H1 (cell line): ENCODE data around the gene ARMH4. TPM values are rescaled to one million over a fixed set of nuclear protein-coding genes. Genes with fewer than 3 reads are reported as not detected.

Experiments
- CTCF ChIA-PET: fragments of 300-600 bp; sonication (Branson Sonifier 250); formaldehyde crosslinking; loops from one replicate; lab custom pipeline; 2021; ENCODE audit not compliant: partially characterized antibody; lab: Charles Lee
- POLR2A ChIA-PET: fragments of 300-600 bp; sonication (Branson Sonifier 250); formaldehyde crosslinking; loops from one replicate; lab custom pipeline; 2021; ENCODE audit warnings: inconsistent platforms; ENCODE audit not compliant: partially characterized antibody; lab: Charles Lee
- DNase-seq, 2 experiments: peaks; one replicate each; pipeline versions ENCODE4 v3.0.0 to v3.0.0-alpha.2; 2010 to 2022; ENCODE audit warnings: low spot score in 2 of 2, low read depth in 1 of 2, mixed read lengths in 1 of 2
- FAIRE-seq: peaks from 2 replicates; lab custom pipeline; 2011; peaks lifted over from hg19 to GRCh38; lab: Jason Lieb, UNC
- H2AFZ ChIP-seq: 2 replicates; pipeline ENCODE4 v1.8.1; 2012; ENCODE audit warnings: low read length, inconsistent platforms
- H2AK5ac ChIP-seq: 2 replicates; pipeline ENCODE4 v1.6.1; 2013; ENCODE audit warnings: low read depth, low read length
- H2BK120ac ChIP-seq: replicated peaks from 2 replicates; pipeline ENCODE3; 2013; ENCODE audit warnings: low read depth, low read length, inconsistent platforms
- H2BK12ac ChIP-seq: 2 replicates; pipeline ENCODE4 v1.6.1; 2013; ENCODE audit warnings: low read depth, low read length
- H2BK15ac ChIP-seq: 2 replicates; pipeline ENCODE4 v1.6.1; 2013; ENCODE audit warnings: low read length
- H2BK20ac ChIP-seq: 2 replicates; pipeline ENCODE4 v1.6.1; 2013; ENCODE audit warnings: low read length
- H2BK5ac ChIP-seq: 2 replicates; pipeline ENCODE4 v1.6.1; 2013; ENCODE audit warnings: low read depth, low read length
- H3K14ac ChIP-seq: 2 replicates; pipeline ENCODE4 v1.6.1; 2013; ENCODE audit warnings: inconsistent platforms; ENCODE audit not compliant: insufficient read length
- H3K18ac ChIP-seq: 2 replicates; pipeline ENCODE4 v1.6.1; 2013; ENCODE audit warnings: low read length; ENCODE audit errors: extremely low read depth
- H3K23ac ChIP-seq: 2 replicates; pipeline ENCODE4 v1.6.1; 2013; ENCODE audit warnings: inconsistent platforms; ENCODE audit not compliant: insufficient read length
- H3K23me2 ChIP-seq: 2 replicates; pipeline ENCODE4 v1.6.1; 2013; ENCODE audit warnings: low read depth, low read length
- H3K27ac ChIP-seq: 2 replicates; pipeline ENCODE4 v1.6.1; 2011; ENCODE audit warnings: low read depth, low read length, inconsistent platforms
- H3K27me3 ChIP-seq, 4 experiments: replicated peaks in 1 of 4; 1 replicate in 1 of 4; 2 replicates in 3 of 4; pipeline versions ENCODE4 v1.6.1 to v1.8.1; 2011 to 2013; ENCODE audit warnings: low read length in 3 of 4, mild to moderate bottlenecking in 3 of 4, inconsistent platforms in 2 of 4, mixed read lengths in 2 of 4, moderate library complexity in 1 of 4; ENCODE audit not compliant: control insufficient read depth in 3 of 4, insufficient read depth in 3 of 4; ENCODE audit errors: extremely low read depth in 1 of 4
- H3K36me3 ChIP-seq, 4 experiments: 2 replicates each; pipeline versions ENCODE4 v1.6.1 to v1.8.1; 2011 to 2013; ENCODE audit warnings: mild to moderate bottlenecking in 4 of 4, low read length in 3 of 4, moderate library complexity in 2 of 4, control low read depth in 1 of 4, inconsistent platforms in 1 of 4; ENCODE audit not compliant: insufficient read depth in 4 of 4, control insufficient read depth in 2 of 4
- H3K4ac ChIP-seq: replicated peaks from 2 replicates; pipeline ENCODE3; 2013; ENCODE audit warnings: low read length, low read depth, mixed read lengths, inconsistent platforms; ENCODE audit not compliant: insufficient read length
- H3K4me1 ChIP-seq, 4 experiments: replicated peaks in 1 of 4; 1 replicate in 1 of 4; 2 replicates in 3 of 4; pipeline versions ENCODE4 v1.6.1 to v1.8.1; 2011 to 2013; ENCODE audit warnings: low read length in 3 of 4, inconsistent platforms in 2 of 4, mixed read lengths in 1 of 4; ENCODE audit not compliant: insufficient read depth in 4 of 4, control insufficient read depth in 3 of 4
- H3K4me2 ChIP-seq, 2 experiments: 2 replicates each; pipeline versions ENCODE4 v1.6.1 to v1.8.1; 2011 to 2013; ENCODE audit warnings: low read depth in 2 of 2, low read length in 2 of 2, control low read depth in 1 of 2, inconsistent platforms in 1 of 2, mild to moderate bottlenecking in 1 of 2; ENCODE audit not compliant: insufficient read depth in 1 of 2
- H3K4me3 ChIP-seq, 4 experiments: fragments of 200-600, 300-600 bp in 1 of 4; sonication (generic), shearing (Covaris generic), sonication (Bioruptor Twin) in 1 of 4; 2 replicates each; pipeline versions ENCODE4 v1.5.1 to v1.8.1; 2011 to 2016; ENCODE audit warnings: low read length in 4 of 4, low read depth in 3 of 4, control low read depth in 2 of 4, inconsistent platforms in 2 of 4, mild to moderate bottlenecking in 2 of 4, mixed read lengths in 1 of 4, moderate library complexity in 1 of 4; ENCODE audit not compliant: insufficient read depth in 2 of 4; ENCODE audit errors: extremely low read depth in 1 of 4
- H3K56ac ChIP-seq: replicated peaks from 2 replicates; pipeline ENCODE3; 2013; ENCODE audit warnings: low read depth, mild to moderate bottlenecking, mixed read lengths, low read length, inconsistent platforms; ENCODE audit not compliant: insufficient read length
- H3K79me1 ChIP-seq: 2 replicates; pipeline ENCODE4 v1.6.1; 2013; ENCODE audit warnings: low read depth, low read length, control low read depth
- H3K79me2 ChIP-seq, 2 experiments: 2 replicates each; pipeline versions ENCODE4 v1.6.1 to v1.8.1; 2012 to 2013; ENCODE audit warnings: low read length in 2 of 2, mild to moderate bottlenecking in 2 of 2, inconsistent platforms in 1 of 2; ENCODE audit not compliant: insufficient read depth in 2 of 2, control insufficient read depth in 1 of 2
- H3K9ac ChIP-seq, 4 experiments: replicated peaks in 1 of 4; 1 replicate in 1 of 4; 2 replicates in 3 of 4; pipeline versions ENCODE4 v1.6.1 to v1.8.1; 2011 to 2013; ENCODE audit warnings: low read depth in 3 of 4, low read length in 3 of 4, control low read depth in 2 of 4, mild to moderate bottlenecking in 2 of 4, moderate library complexity in 2 of 4, inconsistent platforms in 1 of 4; ENCODE audit errors: extremely low read depth in 1 of 4
- H3K9me3 ChIP-seq, 2 experiments: 2 replicates each; pipeline versions ENCODE4 v1.6.1 to v1.8.1; 2012 to 2013; ENCODE audit warnings: mild to moderate bottlenecking in 2 of 2, moderate library complexity in 2 of 2, control low read depth in 1 of 2, inconsistent platforms in 1 of 2, low read depth in 1 of 2, low read length in 1 of 2, mixed read lengths in 1 of 2; ENCODE audit not compliant: insufficient read depth in 2 of 2
- H4K20me1 ChIP-seq, 2 experiments: replicated peaks in 1 of 2; 2 replicates each; pipeline versions ENCODE3 to v1.8.1; 2011 to 2013; ENCODE audit warnings: inconsistent platforms in 2 of 2, low read length in 2 of 2, mild to moderate bottlenecking in 1 of 2; ENCODE audit not compliant: insufficient read depth in 2 of 2, control insufficient read depth in 1 of 2
- H4K5ac ChIP-seq: 2 replicates; pipeline ENCODE4 v1.6.1; 2013; ENCODE audit warnings: low read length, low read depth, mixed read lengths, inconsistent platforms; ENCODE audit not compliant: insufficient read length
- H4K8ac ChIP-seq: 2 replicates; pipeline ENCODE4 v1.8.0; 2013; ENCODE audit warnings: mild to moderate bottlenecking, moderate library complexity, low read length, inconsistent platforms; ENCODE audit not compliant: insufficient read depth; ENCODE audit errors: extremely low read depth
- H4K91ac ChIP-seq: replicated peaks from 2 replicates; pipeline ENCODE3; 2013; ENCODE audit warnings: low read length, mixed read lengths, inconsistent platforms; ENCODE audit not compliant: insufficient read length
- BCL11A ChIP-seq, 2 experiments: IDR thresholded peaks; one replicate each; pipeline ENCODE4 v1.6.1; 2011; ENCODE audit warnings: low read depth in 2 of 2, low read length in 2 of 2, mild to moderate bottlenecking in 2 of 2
- BRCA1 ChIP-seq: IDR thresholded peaks from 2 replicates; pipeline ENCODE4 v1.6.1; 2012; ENCODE audit warnings: low read depth, low read length, improper control_type of control experiment
- CBX5 ChIP-seq: fragments of 300-800, 300-1000 bp; sonication (generic); IDR thresholded peaks from 2 replicates; pipeline ENCODE4 v1.7.1; 2016; ENCODE audit warnings: antibody characterized with exemption, low read length, low read depth
- CEBPB ChIP-seq: IDR thresholded peaks from 2 replicates; pipeline ENCODE4 v1.6.1; 2012; ENCODE audit warnings: low read depth, low read length
- CREB1 ChIP-seq: IDR thresholded peaks from 2 replicates; pipeline ENCODE4 v1.6.1; 2012; ENCODE audit warnings: inconsistent platforms
- EGR1 ChIP-seq: IDR thresholded peaks from 2 replicates; pipeline ENCODE4 v1.6.1; 2011; ENCODE audit warnings: low read depth, low read length, borderline replicate concordance
- HDAC2 ChIP-seq, 2 experiments: fragments of 300-600 bp in 1 of 2; sonication (generic) in 1 of 2; IDR thresholded peaks; 2 replicates each; pipeline ENCODE4 v1.6.1; 2011 to 2012; ENCODE audit warnings: low read depth in 2 of 2, low read length in 2 of 2, mild to moderate bottlenecking in 2 of 2, moderate library complexity in 2 of 2, borderline replicate concordance in 1 of 2, inconsistent platforms in 1 of 2
- KDM5A ChIP-seq: fragments of 200-600 bp; IDR thresholded peaks from 2 replicates; pipeline ENCODE4 v1.7.1; 2012; ENCODE audit warnings: mild to moderate bottlenecking, low read length, inconsistent platforms, mixed read lengths
- MAX ChIP-seq: IDR thresholded peaks from 2 replicates; pipeline ENCODE4 v1.6.1; 2012; ENCODE audit warnings: inconsistent platforms
- POLR2AphosphoS5 ChIP-seq: IDR thresholded peaks from 2 replicates; pipeline ENCODE4 v1.6.1; 2011; ENCODE audit warnings: low read depth, low read length
- SP2 ChIP-seq: IDR thresholded peaks from 2 replicates; pipeline ENCODE4 v1.6.1; 2012; ENCODE audit warnings: mild to moderate bottlenecking, low read length, inconsistent platforms
- SUZ12 ChIP-seq: fragments of 200-600 bp; sonication (generic); IDR thresholded peaks from 2 replicates; pipeline ENCODE4 v1.6.1; 2012; ENCODE audit warnings: mild to moderate bottlenecking, inconsistent platforms, low read length, moderate library complexity, mixed read lengths
- TAF7 ChIP-seq: optimal IDR thresholded peaks from 2 replicates; pipeline ENCODE3; 2011; ENCODE audit warnings: low read depth, mild to moderate bottlenecking, inconsistent platforms, low read length, moderate library complexity, borderline replicate concordance
- TBP ChIP-seq: IDR thresholded peaks from 2 replicates; pipeline ENCODE4 v1.6.1; 2011; ENCODE audit warnings: low read depth, low read length, improper control_type of control experiment
- TCF12 ChIP-seq: IDR thresholded peaks from 2 replicates; pipeline ENCODE4 v1.6.1; 2011; ENCODE audit warnings: low read depth, mild to moderate bottlenecking, low read length
- WGBS, 2 experiments: shearing (Covaris generic) in 1 of 2; methylation state at CpG; one replicate each; pipeline versions ENCODE4 v1.1.6 to v1.1.7; 2013 to 2015; ENCODE audit warnings: low lambda C conversion rate in 2 of 2, mixed read lengths in 2 of 2, inconsistent platforms in 1 of 2, low coverage in 1 of 2, missing lambda C conversion rate in 1 of 2; ENCODE audit not compliant: insufficient replicate concordance in 2 of 2, insufficient coverage in 1 of 2, insufficient read length in 1 of 2; ENCODE audit errors: extremely low coverage in 1 of 2, missing lambda C conversion rate in 1 of 2; 5-methylcytosine and 5-hydroxymethylcytosine counted together
- polyA plus RNA-seq, 7 experiments: library from polyadenylated mRNA; depleted of rRNA in 3 of 7; stranded (reverse) in 5 of 7; unstranded in 2 of 7; fragments of >200 nt in 5 of 7; fragments of 200-250 nt in 2 of 7; gene quantifications; 1 replicate in 5 of 7; 2 replicates in 1 of 7; 4 replicates in 1 of 7; pipeline versions ENCODE4 v1.2.1 to v1.2.3, GENCODE V29; 2011 to 2013; ENCODE audit warnings: missing spikeins in 2 of 7, mixed read lengths in 2 of 7
- total RNA-seq: library from RNA; stranded (reverse); fragmentation: NEBNext Ultra II Directional; extraction: Animal tissue kit (Norgen Biotek cat#: 25700); gene quantifications from 2 replicates; pipeline ENCODE4 v1.2.1, GENCODE V29; 2021

ARMH4 gene
- total and polyA plus RNA-seq, 2 of the 8 experiments (the other 6 are each of a cell fraction or from before 2014, with no cell fraction given) = 7.1 to 25.4 TPM

GRCh38 chr14:58060077-58060476 is 91.9 kb downstream of the ARMH4 start:
- no peak overlapping the region for H2AFZ ChIP-seq
- H3K27me3 ChIP-seq = no peaks in the 10 kb centered on the region; a peak in 1 of 7 replicates
- H3K4me3 ChIP-seq = no peak overlapping the region
- no peak overlapping the region for H2BK12ac ChIP-seq
- no peak overlapping the region for H2BK20ac ChIP-seq
- no peak overlapping the region for H3K14ac ChIP-seq
- no peaks in the 10 kb centered on the region for H3K9me3 ChIP-seq
- FAIRE-seq (no peak), DNase-seq (no peak)
- H3K18ac ChIP-seq = no peak overlapping the region
- no peaks in the 10 kb centered on the region for H3K79me1 ChIP-seq
- ChIA-PET CTCF (interaction anchor here (0.6 to 1.8 kb wide), 5 partner anchors 11 to 190 kb away, joined by 3 to 6 read pairs (median 4); no protein-coding TSS in a partner anchor), POLR2A (no interaction called here)
- H2BK120ac ChIP-seq = no peak overlapping the region
- H3K27ac ChIP-seq = no peak overlapping the region
- no peaks in the 10 kb centered on the region for H3K79me2 ChIP-seq
- no peak overlapping the region for H3K56ac ChIP-seq
- no peak overlapping the region for H2BK15ac ChIP-seq
- no peaks in the 10 kb centered on the region for H4K20me1 ChIP-seq
- H3K36me3 ChIP-seq = no peaks in the 10 kb centered on the region
- H3K4me2 ChIP-seq = no peak overlapping the region
- no peak overlapping the region for H2AK5ac ChIP-seq
- no peak overlapping the region for H3K9ac ChIP-seq
- no peaks in the 10 kb centered on the region for H3K23me2 ChIP-seq
- WGBS, 2 experiments = 75% methylated on average over 3 of the region's 3 CpGs; no CpG with 5 or more reads in 1 of the 2 experiments
- no peak overlapping the region for H3K23ac ChIP-seq
- H4K8ac ChIP-seq = no peak overlapping the region
- no peak overlapping the region for H4K5ac ChIP-seq
- peaks cover 0 to 6% (median 3%) of the 10 kb centered on the region in 4 experiments; a peak in 3 of 7 replicates for H3K4me1 ChIP-seq
- no peak overlapping the region for H3K4ac ChIP-seq
- no peak overlapping the region for H2BK5ac ChIP-seq
- H4K91ac ChIP-seq = no peak overlapping the region
- TF ChIP-seq SP2 = no peak
- no peak for TF ChIP-seq BCL11A (IDR thresholded peaks at IDR 0.05; ENCODE audit: low read depth in 2 of 2, low read length in 2 of 2)
- TF ChIP-seq TBP = no peak
- TF ChIP-seq CEBPB = no peak
- no peak for TF ChIP-seq TAF7
- TF ChIP-seq CBX5 = no peak
- no peak for TF ChIP-seq CREB1
- no peak for TF ChIP-seq HDAC2 (IDR thresholded peaks at IDR 0.05; ENCODE audit: borderline replicate concordance in 1 of 2, low read depth in 2 of 2, low read length in 2 of 2)
- no peak for TF ChIP-seq TCF12
- TF ChIP-seq MAX = no peak
- TF ChIP-seq EGR1 = no peak
- TF ChIP-seq KDM5A = no peak
- no peak for TF ChIP-seq BRCA1
- no peak for TF ChIP-seq SUZ12
- no peak for TF ChIP-seq POLR2AphosphoS5
